Type B pancreatic cell (in vitro differentiated cells): Measurements from ENCODE around the gene CFAP99. TPM values are rescaled to one million over a fixed set of nuclear protein-coding genes. Genes with fewer than 3 reads are reported as not detected.

ENCODE experiments used
- DNase-seq: peaks from one replicate; pipeline ENCODE4 v3.0.0; 2021; ENCODE audit warnings: mixed read lengths; ENCODE audit not compliant: unreplicated experiment; ENCODE audit errors: extremely low spot score
- H3K27ac Mint-ChIP-seq: 2 replicates; pipeline ENCODE4 v1.8.0; 2021; ENCODE audit warnings: mild to moderate bottlenecking, mixed read lengths
- H3K27me3 Mint-ChIP-seq: 2 replicates; pipeline ENCODE4 v1.8.0; 2021; ENCODE audit warnings: mixed read lengths
- H3K36me3 Mint-ChIP-seq: 2 replicates; pipeline ENCODE4 v1.8.0; 2021; ENCODE audit warnings: mixed read lengths
- H3K4me1 Mint-ChIP-seq: one replicate; pipeline ENCODE4 v1.8.0; 2021; ENCODE audit warnings: mixed read lengths; ENCODE audit not compliant: unreplicated experiment
- H3K4me3 Mint-ChIP-seq: 2 replicates; pipeline ENCODE4 v1.8.0; 2021; ENCODE audit warnings: mild to moderate bottlenecking, mixed read lengths
- H3K9me3 Mint-ChIP-seq: 2 replicates; pipeline ENCODE4 v1.8.0; 2021; ENCODE audit warnings: mixed read lengths
- total RNA-seq: library from RNA; stranded (reverse); gene quantifications from 2 replicates; pipeline ENCODE4 v1.2.1, GENCODE V29; 2021; ENCODE audit warnings: low replicate concordance
- TF ChIP-seq, protein P1 (sequence below): fragments of 200-600 bp; sonication (generic); conservative IDR thresholded peaks from 2 replicates; pipeline ENCODE4 v1.5.0; 2021; ENCODE audit warnings: antibody characterized with exemption, mild to moderate bottlenecking

CFAP99 gene
- total RNA-seq, 1 donor from 2014 or later = 1.1 TPM

- Mint-ChIP-seq H3K27ac (no peak overlapping the region), H3K4me1 (peaks cover 10% of the 10 kb centered on the region), H3K9me3 (no peaks in the 10 kb centered on the region), H3K4me3 (peak overlapping the region; percentile 83), H3K27me3 (peaks cover 10% of the 10 kb centered on the region), H3K36me3 (no peaks in the 10 kb centered on the region)
- TF ChIP-seq, protein P1, sequence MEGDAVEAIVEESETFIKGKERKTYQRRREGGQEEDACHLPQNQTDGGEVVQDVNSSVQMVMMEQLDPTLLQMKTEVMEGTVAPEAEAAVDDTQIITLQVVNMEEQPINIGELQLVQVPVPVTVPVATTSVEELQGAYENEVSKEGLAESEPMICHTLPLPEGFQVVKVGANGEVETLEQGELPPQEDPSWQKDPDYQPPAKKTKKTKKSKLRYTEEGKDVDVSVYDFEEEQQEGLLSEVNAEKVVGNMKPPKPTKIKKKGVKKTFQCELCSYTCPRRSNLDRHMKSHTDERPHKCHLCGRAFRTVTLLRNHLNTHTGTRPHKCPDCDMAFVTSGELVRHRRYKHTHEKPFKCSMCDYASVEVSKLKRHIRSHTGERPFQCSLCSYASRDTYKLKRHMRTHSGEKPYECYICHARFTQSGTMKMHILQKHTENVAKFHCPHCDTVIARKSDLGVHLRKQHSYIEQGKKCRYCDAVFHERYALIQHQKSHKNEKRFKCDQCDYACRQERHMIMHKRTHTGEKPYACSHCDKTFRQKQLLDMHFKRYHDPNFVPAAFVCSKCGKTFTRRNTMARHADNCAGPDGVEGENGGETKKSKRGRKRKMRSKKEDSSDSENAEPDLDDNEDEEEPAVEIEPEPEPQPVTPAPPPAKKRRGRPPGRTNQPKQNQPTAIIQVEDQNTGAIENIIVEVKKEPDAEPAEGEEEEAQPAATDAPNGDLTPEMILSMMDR = no peak
- no peak for DNase-seq
Measured at GRCh38 chr4:2402941-2403340, 15.8 kb upstream of the CFAP99 start.

DNA sequence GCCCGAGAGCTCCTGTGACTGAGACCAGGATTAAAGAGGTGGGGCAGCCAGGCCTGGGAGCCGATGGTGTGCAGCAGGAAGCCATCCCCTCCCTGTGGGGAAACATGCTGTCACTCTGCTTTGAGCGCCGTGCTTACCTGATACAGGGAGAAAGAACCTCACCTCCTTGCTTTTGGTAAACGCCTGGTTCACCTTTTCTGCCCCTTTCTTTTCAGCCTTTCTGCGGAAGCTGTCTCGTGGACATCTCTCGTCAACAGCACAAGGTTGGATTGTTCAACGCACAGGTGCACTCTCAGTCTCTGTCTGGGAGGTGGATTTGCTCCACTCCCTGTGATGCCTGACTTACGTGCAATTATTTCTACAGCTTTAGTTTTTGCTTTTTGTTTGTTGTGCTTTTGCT is 12.3 kb upstream of the CFAP99 start:
- Mint-ChIP-seq H3K9me3 (no peaks in the 10 kb centered on the region), H3K4me1 (peaks cover 10% of the 10 kb centered on the region), H3K27me3 (peaks cover 13% of the 10 kb centered on the region), H3K36me3 (no peaks in the 10 kb centered on the region), H3K4me3 (no peak overlapping the region), H3K27ac (no peak overlapping the region)
- DNase-seq = no peak
- TF ChIP-seq, protein P1 = no peak

- Mint-ChIP-seq H3K36me3 (no peaks in the 10 kb centered on the region), H3K9me3 (no peaks in the 10 kb centered on the region), H3K4me1 (peaks cover 8% of the 10 kb centered on the region), H3K4me3 (no peak overlapping the region), H3K27me3 (peaks cover 15% of the 10 kb centered on the region), H3K27ac (no peak overlapping the region)
- TF ChIP-seq, protein P1 = no peak
- DNase-seq = no peak
Measured at GRCh38 chr4:2406920-2407319, 11.8 kb upstream of the CFAP99 start.

GRCh38 chr4:2407991-2408342 is 10.8 kb upstream of the CFAP99 start:
- Mint-ChIP-seq H3K36me3 (no peaks in the 10 kb centered on the region), H3K27ac (no peak overlapping the region), H3K9me3 (no peaks in the 10 kb centered on the region), H3K4me3 (no peak overlapping the region), H3K4me1 (peaks cover 9% of the 10 kb centered on the region), H3K27me3 (peaks cover 18% of the 10 kb centered on the region)
- no peak for DNase-seq
- TF ChIP-seq, protein P1 = no peak

DNA sequence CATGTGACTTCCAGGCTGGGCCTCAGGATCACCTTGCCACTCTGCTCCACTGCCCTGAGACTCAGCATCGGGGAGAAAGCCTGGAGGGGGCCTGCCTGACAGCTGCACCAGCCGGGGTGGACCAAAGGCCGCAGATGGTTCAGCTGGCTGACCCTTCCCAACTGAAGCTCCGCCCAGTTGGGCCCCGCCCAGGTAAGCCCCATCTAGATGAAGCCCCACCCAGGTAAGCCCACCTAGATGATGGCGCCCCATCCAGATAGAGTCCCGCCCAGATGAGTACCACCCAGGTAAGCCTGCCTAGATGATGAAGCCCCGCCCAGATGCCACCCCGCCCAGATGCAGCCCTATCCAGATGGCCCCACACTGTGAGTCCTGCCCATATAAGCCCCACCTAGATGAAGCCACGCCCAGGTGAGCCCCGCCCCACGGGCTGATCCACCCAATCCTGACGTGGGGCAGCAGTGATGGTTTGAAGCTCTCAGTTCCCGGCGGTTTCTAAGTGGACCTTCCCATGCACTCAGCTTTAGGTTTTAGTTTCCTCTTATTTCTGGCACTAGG is 10.3 kb upstream of the CFAP99 start:
- Mint-ChIP-seq H3K27me3 (peaks cover 24% of the 10 kb centered on the region), H3K4me3 (no peak overlapping the region), H3K36me3 (no peaks in the 10 kb centered on the region), H3K4me1 (peaks cover 13% of the 10 kb centered on the region), H3K9me3 (no peaks in the 10 kb centered on the region), H3K27ac (no peak overlapping the region)
- TF ChIP-seq, protein P1 = no peak
- DNase-seq = no peak

DNA sequence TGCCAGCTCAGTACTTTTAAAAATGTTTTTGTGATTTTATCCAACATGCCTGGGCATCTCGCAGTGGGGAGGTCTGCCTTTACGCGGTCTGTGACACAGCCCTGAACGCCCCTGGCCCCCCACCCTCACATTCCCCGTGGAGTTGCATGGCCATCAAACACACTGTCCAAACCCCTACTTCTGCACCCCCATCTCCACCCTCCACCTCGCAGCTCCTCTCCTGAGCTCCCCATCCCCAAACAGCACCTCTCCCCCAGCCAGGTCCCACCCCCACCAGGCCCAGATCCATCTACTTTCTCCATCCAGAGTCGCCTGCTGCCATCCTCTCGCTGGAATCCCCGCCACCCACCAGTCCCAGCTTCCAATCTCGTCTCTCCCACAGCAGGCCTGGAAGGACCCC is 9.8 kb upstream of the CFAP99 start:
- TF ChIP-seq, protein P1 = no peak
- Mint-ChIP-seq H3K4me1 (peaks cover 13% of the 10 kb centered on the region), H3K4me3 (no peak overlapping the region), H3K36me3 (no peaks in the 10 kb centered on the region), H3K27me3 (peaks cover 29% of the 10 kb centered on the region), H3K27ac (no peak overlapping the region), H3K9me3 (no peaks in the 10 kb centered on the region)
- no peak for DNase-seq
